WTC11 (cell line): Measurements from ENCODE around the gene MIP. TPM values are rescaled to one million over a fixed set of nuclear protein-coding genes. Genes with fewer than 3 reads are reported as not detected.
"Not testable (repeated sequence)": the region's sequence is repeated elsewhere in the genome, so short reads cannot be mapped to it uniquely, and the experiment has no call there.

Experiments
- ATAC-seq: fragments of 200-7000 bp; cut with Tn5 transposase; 2 replicates; pipeline ENCODE4 v1.10.0; 2021; ENCODE audit warnings: mild to moderate bottlenecking, moderate library complexity
- CTCF ChIA-PET: fragments of 300-600 bp; sonication (Branson Sonifier 250); formaldehyde crosslinking; loops from one replicate; lab custom pipeline; 2021; ENCODE audit warnings: antibody characterized with exemption; lab: Charles Lee
- POLR2A ChIA-PET: fragments of 350-600 bp; sonication (Branson Sonifier 250); formaldehyde crosslinking; loops from one replicate; lab custom pipeline; 2021; ENCODE audit warnings: antibody characterized with exemption; lab: Charles Lee
- DNase-seq: peaks from one replicate; pipeline ENCODE4 v3.0.0; 2021; ENCODE audit warnings: low spot score
- H3K27ac Mint-ChIP-seq: 2 replicates; pipeline ENCODE4 v1.8.0; 2021; ENCODE audit warnings: mixed read lengths
- H3K27me3 Mint-ChIP-seq: 2 replicates; pipeline ENCODE4 v1.8.0; 2021; ENCODE audit warnings: low read depth, mild to moderate bottlenecking, moderate library complexity, mixed read lengths
- H3K36me3 Mint-ChIP-seq: 2 replicates; pipeline ENCODE4 v1.8.0; 2021; ENCODE audit warnings: mixed read lengths
- H3K4me1 Mint-ChIP-seq: 2 replicates; pipeline ENCODE4 v1.8.0; 2022; ENCODE audit warnings: mixed read lengths
- H3K4me3 Mint-ChIP-seq: 2 replicates; pipeline ENCODE4 v1.8.0; 2021; ENCODE audit warnings: mild to moderate bottlenecking, moderate library complexity, mixed read lengths
- H3K9me3 Mint-ChIP-seq: 2 replicates; pipeline ENCODE4 v1.8.0; 2021; ENCODE audit warnings: mixed read lengths
- CBFB ChIP-seq: sonication (generic); formaldehyde crosslinking; IDR thresholded peaks from 2 replicates; pipeline ENCODE4 v1.8.1; 2022; ENCODE audit warnings: mild to moderate bottlenecking, low read depth, missing genetic modification reagents
- MLX ChIP-seq: sonication (generic); formaldehyde crosslinking; IDR thresholded peaks from 2 replicates; pipeline ENCODE4 v1.8.1; 2023; ENCODE audit warnings: mild to moderate bottlenecking, missing genetic modification reagents, moderate library complexity
- MXD4 ChIP-seq: fragments of 250-450 bp; sonication (Bioruptor Pico); IDR thresholded peaks from 2 replicates; pipeline ENCODE4 v1.8.0; 2021; ENCODE audit warnings: mild to moderate bottlenecking, moderate library complexity, borderline replicate concordance
- TCF7 ChIP-seq: sonication (generic); formaldehyde crosslinking; IDR thresholded peaks from 2 replicates; pipeline ENCODE4 v1.8.0; 2022; ENCODE audit warnings: mild to moderate bottlenecking, low read depth, missing genetic modification reagents, moderate library complexity
- TP53 ChIP-seq: sonication (generic); formaldehyde crosslinking; IDR thresholded peaks from 2 replicates; pipeline ENCODE4 v1.8.1; 2023; ENCODE audit warnings: mild to moderate bottlenecking, missing genetic modification reagents
- ZMAT4 ChIP-seq: fragments of 250-450 bp; sonication (Bioruptor Pico); IDR thresholded peaks from 2 replicates; pipeline ENCODE4 v1.9.0; 2021; ENCODE audit warnings: mild to moderate bottlenecking
- ZNF532 ChIP-seq: fragments of 250-450 bp; sonication (Bioruptor Pico); IDR thresholded peaks from 2 replicates; pipeline ENCODE4 v1.9.0; 2021; ENCODE audit warnings: mild to moderate bottlenecking, borderline replicate concordance
- total RNA-seq: library from RNA; stranded (reverse); gene quantifications from 3 replicates; pipeline ENCODE4 v1.2.3, GENCODE V29; 2021

Gene MIP
- total RNA-seq, 1 experiment from 2014 or later, result not detected

DNA sequence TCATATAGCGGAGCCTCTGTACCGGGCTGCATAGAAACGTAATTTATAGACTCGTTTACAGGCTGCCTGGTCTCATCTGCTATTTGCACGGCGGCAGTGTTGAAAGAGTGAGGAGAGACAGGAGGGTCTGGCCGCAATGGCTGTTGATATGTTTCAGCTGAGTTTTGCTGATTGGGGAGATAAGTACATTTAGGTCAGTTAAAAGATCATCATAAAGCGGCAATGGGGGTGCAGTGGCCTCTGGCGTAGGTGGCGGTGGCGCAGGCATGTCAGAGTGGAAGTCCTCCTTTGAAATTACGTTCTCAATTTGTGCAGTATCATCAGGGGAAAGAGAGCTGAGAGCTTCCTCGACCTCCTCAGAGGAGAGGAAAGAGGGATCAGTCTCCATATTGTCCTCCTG is 45.4 kb upstream of the MIP start:
- H3K36me3 Mint-ChIP-seq, ATAC-seq, H3K27ac Mint-ChIP-seq, CTCF ChIA-PET, H3K4me3 Mint-ChIP-seq, DNase-seq, POLR2A ChIA-PET: not testable (repeated sequence)
- H3K9me3 Mint-ChIP-seq, result peaks cover 13% of the 10 kb centered on the region
- H3K4me1 Mint-ChIP-seq, result peaks cover 11% of the 10 kb centered on the region
- H3K27me3 Mint-ChIP-seq, result peaks cover 45% of the 10 kb centered on the region

DNA sequence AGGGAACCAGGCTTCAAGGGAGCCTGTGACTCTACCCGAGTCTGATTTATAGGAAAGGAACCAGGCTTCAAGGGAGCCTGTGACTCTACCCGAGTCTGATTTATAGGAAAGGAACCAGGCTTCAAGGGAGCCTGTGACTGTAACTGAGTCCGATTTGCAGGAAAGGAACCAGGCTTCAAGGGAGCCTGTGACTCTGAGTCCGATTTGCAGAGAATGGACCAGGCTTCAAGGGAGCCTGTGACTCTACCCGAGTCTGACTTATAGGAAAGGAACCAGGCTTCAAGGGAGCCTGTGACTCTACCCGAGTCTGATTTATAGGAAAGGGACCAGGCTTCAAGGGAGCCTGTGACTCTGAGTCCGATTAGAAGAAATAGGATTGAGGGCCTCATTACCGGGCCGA is 45.0 kb upstream of the MIP start:
- CTCF ChIA-PET, POLR2A ChIA-PET, ATAC-seq, H3K4me3 Mint-ChIP-seq, DNase-seq, H3K27ac Mint-ChIP-seq, H3K36me3 Mint-ChIP-seq: not testable (repeated sequence)
- Mint-ChIP-seq H3K9me3 (peaks cover 13% of the 10 kb centered on the region), H3K4me1 (peaks cover 11% of the 10 kb centered on the region), H3K27me3 (peaks cover 45% of the 10 kb centered on the region)

DNA sequence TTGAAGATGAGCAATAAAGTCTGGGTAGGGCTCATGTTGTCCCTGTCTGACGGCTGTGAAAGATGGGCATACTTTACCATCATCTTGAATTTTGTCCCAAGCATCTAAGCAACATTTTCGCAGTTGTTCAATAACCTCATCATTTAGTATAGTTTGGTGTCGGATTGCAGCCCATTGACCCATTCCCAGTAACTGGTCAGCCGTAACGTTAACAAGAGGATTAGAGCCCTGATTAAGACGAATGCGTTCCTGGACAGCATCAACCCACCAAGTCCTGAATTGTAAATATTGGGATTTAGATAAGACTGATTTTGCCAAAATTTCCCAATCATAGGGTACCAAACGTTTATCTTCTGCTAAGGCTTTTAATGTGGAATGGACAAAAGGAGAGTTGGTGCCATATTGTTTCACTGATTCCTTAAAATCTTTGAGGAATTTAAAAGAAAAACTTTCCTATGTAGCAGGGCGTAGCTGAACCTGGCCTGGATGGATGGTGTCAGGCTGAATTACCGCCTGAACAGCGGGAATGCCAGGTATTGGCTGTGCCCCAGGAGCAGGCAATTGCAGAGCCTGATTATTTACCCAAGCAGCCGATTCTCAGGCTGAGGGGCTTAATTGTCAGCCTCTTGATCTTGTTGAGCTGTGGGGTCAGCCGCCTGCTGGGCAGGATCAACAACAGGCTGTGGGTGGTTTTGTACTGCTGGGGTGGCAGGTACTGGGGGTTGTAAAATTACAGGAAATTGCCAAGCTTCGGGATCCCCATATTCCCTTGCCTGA is 43.9 kb upstream of the MIP start:
- POLR2A ChIA-PET, H3K27ac Mint-ChIP-seq, H3K9me3 Mint-ChIP-seq, H3K36me3 Mint-ChIP-seq, H3K4me3 Mint-ChIP-seq, DNase-seq: not testable (repeated sequence)
- CTCF ChIA-PET, result interaction anchor here (0.6 to 1.2 kb wide), 2 partner anchors 138 to 691 kb away, joined by 3 to 7 read pairs; no protein-coding TSS in a partner anchor
- peaks cover 45% of the 10 kb centered on the region for H3K27me3 Mint-ChIP-seq
- peaks cover 11% of the 10 kb centered on the region for H3K4me1 Mint-ChIP-seq
- peak; percentile 59 for ATAC-seq

DNA sequence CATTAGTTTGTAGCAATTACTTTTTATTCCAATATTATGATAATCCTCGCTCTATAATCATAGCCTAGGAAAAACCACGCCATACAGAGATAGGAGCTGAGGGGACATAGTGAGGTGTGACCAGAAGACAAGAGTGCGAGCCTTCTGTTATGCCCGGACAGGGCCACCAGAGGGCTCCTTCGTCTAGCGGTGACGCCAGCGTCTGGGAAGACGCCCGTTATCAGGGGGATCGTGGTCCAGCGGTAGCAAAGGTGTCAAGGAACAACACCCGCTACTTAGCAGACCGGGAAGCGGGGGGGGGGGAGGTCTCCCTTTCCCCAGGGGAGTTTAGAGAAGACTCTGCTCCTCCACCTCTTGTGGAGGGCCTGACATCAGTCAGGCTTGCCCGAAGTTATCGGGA is 42.2 kb upstream of the MIP start:
- ChIA-PET CTCF (interaction anchor here (0.9 to 1.3 kb wide), 3 partner anchors 8 to 140 kb away, joined by 3 to 4 read pairs (median 3); partner anchors contain the start of gene GLS2), POLR2A (interaction anchor here (0.5 kb wide), 1 partner anchor 17 kb away, joined by 3 read pairs; no protein-coding TSS in a partner anchor)
- not testable (repeated sequence) for ATAC-seq, H3K4me3 Mint-ChIP-seq, H3K27ac Mint-ChIP-seq, H3K36me3 Mint-ChIP-seq
- Mint-ChIP-seq H3K4me1 (peaks cover 11% of the 10 kb centered on the region), H3K9me3 (peaks cover 10% of the 10 kb centered on the region), H3K27me3 (peaks cover 49% of the 10 kb centered on the region)
- peak; percentile 89 for DNase-seq

- H3K36me3 Mint-ChIP-seq, POLR2A ChIA-PET, CTCF ChIA-PET, H3K27ac Mint-ChIP-seq, DNase-seq, ATAC-seq, H3K4me3 Mint-ChIP-seq: not testable (repeated sequence)
- Mint-ChIP-seq H3K9me3 (peaks cover 10% of the 10 kb centered on the region), H3K4me1 (peaks cover 11% of the 10 kb centered on the region), H3K27me3 (peaks cover 57% of the 10 kb centered on the region)
These were observed 40.0 kb upstream of the MIP start for GRCh38 chr12:56494481-56494880.

GRCh38 chr12:56494106-56494415 is 39.6 kb upstream of the MIP start:
- H3K27ac Mint-ChIP-seq, ATAC-seq, CTCF ChIA-PET, H3K4me3 Mint-ChIP-seq, DNase-seq, H3K36me3 Mint-ChIP-seq, POLR2A ChIA-PET: not testable (repeated sequence)
- Mint-ChIP-seq H3K27me3 (peaks cover 57% of the 10 kb centered on the region), H3K9me3 (peaks cover 13% of the 10 kb centered on the region), H3K4me1 (peaks cover 11% of the 10 kb centered on the region)

DNA sequence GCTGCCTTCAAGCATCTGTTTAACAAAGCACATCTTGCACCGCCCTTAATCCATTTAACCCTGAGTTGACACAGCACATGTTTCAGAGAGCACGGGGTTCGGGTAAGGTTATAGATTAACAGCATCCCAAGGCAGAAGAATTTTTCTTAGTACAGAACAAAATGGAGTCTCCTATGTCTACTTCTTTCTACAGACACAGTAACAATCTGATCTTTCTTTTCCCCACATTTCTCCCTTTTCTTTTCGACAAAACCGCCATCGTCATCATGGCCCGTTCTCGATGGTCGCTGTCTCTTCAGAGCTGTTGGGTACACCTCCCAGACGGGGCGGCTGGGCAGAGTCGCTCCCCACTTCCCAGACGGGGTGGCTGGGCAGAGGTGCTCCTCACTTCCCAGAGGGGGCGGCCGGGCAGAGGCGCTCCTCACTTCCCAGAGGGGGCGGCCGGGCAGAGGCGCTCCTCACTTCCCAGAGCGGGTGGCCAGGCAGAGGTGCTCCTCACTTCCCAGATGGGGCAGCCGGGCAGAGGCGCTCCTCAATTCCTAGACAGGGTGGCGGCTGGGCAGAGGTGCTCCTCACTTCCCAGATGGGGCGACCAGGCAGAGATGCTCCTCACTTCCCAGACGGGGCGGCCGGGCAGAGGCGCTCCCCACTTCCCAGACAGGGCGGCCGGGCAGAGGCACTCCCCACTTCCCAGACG is 39.1 kb upstream of the MIP start:
- Mint-ChIP-seq H3K9me3 (peaks cover 18% of the 10 kb centered on the region), H3K27me3 (peaks cover 57% of the 10 kb centered on the region)
- DNase-seq, CTCF ChIA-PET, H3K27ac Mint-ChIP-seq, ATAC-seq, H3K4me1 Mint-ChIP-seq, POLR2A ChIA-PET, H3K4me3 Mint-ChIP-seq, H3K36me3 Mint-ChIP-seq: not testable (repeated sequence)

GRCh38 chr12:56490360-56490759 is 35.9 kb upstream of the MIP start:
- Mint-ChIP-seq H3K27me3 (peaks cover 68% of the 10 kb centered on the region), H3K9me3 (peaks cover 16% of the 10 kb centered on the region), H3K4me3 (no peak overlapping the region), H3K4me1 (peaks cover 16% of the 10 kb centered on the region), H3K36me3 (peaks cover 5% of the 10 kb centered on the region), H3K27ac (no peak overlapping the region)
- POLR2A ChIA-PET, result no interaction called here
- no peak for DNase-seq
- CTCF ChIA-PET, result interaction anchor here (1.0 kb wide), 1 partner anchor 174 kb away, joined by 3 read pairs; the partner anchor contains the start of gene CNPY2
- ATAC-seq, result no peak
- no peak for TF ChIP-seq TCF7 (CRISPR knock-in tag)
- TF ChIP-seq ZMAT4 (CRISPR knock-in tag), result no peak
- TF ChIP-seq MLX (CRISPR knock-in tag), result no peak
- no peak for TF ChIP-seq MXD4 (CRISPR knock-in tag)
- no peak for TF ChIP-seq ZNF532 (CRISPR knock-in tag)
- no peak for TF ChIP-seq CBFB (CRISPR knock-in tag)
- no peak for TF ChIP-seq TP53 (CRISPR knock-in tag)
